Jurkat, Clone E6-1 (cell line): ENCODE measurements around the gene CRISPLD2. TPM values are rescaled to one million over a fixed set of nuclear protein-coding genes. Genes with fewer than 3 reads are reported as not detected.
A peak's percentile ranks its signal among the peaks of the same experiment; 100 is the strongest.

ENCODE experiments used
- DNase-seq: peaks from one replicate; pipeline ENCODE4 v3.0.0-alpha.2; 2011; ENCODE audit warnings: low read depth, low spot score
- H3K4me3 ChIP-seq: 2 replicates; pipeline ENCODE4 v1.5.1; 2011; ENCODE audit warnings: mild to moderate bottlenecking, low read length, control low read depth, moderate library complexity
- polyA plus RNA-seq: library from polyadenylated mRNA; unstranded; fragments of >200 nt; gene quantifications from one replicate; pipeline ENCODE4 v1.2.1, GENCODE V29; 2012; ENCODE audit warnings: missing spikeins; ENCODE audit not compliant: insufficient read length, insufficient read depth

CRISPLD2 gene, protein sequence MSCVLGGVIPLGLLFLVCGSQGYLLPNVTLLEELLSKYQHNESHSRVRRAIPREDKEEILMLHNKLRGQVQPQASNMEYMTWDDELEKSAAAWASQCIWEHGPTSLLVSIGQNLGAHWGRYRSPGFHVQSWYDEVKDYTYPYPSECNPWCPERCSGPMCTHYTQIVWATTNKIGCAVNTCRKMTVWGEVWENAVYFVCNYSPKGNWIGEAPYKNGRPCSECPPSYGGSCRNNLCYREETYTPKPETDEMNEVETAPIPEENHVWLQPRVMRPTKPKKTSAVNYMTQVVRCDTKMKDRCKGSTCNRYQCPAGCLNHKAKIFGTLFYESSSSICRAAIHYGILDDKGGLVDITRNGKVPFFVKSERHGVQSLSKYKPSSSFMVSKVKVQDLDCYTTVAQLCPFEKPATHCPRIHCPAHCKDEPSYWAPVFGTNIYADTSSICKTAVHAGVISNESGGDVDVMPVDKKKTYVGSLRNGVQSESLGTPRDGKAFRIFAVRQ
- polyA plus RNA-seq: not detected

DNA sequence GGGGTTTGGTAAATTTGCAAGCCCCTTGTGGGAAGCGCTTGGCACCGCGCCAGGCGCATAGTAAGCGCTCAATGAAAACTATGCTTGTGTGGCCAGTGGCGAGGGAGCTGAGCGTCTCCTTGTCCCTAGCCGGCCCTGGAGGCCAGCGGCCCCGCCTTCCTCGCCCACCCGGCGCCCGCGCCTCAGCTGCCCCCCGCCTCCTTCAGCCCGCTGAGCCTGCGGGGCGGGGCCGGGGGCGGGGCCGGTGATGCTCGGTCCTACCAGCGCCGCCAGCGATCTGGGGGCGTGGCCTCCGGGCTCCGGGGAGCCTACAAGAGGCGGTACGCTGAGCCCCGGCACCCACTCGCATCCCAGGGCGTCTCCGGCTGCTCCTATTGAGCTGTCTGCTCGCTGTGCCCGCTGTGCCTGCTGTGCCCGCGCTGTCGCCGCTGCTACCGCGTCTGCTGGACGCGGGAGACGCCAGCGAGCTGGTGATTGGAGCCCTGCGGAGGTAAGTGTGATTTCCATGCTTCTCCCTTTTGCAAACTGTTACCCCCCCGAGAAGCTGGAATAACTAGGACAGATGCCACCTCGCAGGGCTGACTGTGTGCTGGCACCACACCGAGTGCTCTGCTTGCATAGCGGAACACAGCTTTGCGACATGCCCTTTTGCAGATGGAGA is at the start of gene CRISPLD2:
Gene CRISPLD2, plus strand, starts transcription at position 342 of the 661 bp plus-strand sequence. CDS start 18,511 bp downstream, outside the sequence.
- H3K4me3 ChIP-seq: peak within 1 kb of the TSS; percentile 29
- peak; percentile 75 for DNase-seq

DNA sequence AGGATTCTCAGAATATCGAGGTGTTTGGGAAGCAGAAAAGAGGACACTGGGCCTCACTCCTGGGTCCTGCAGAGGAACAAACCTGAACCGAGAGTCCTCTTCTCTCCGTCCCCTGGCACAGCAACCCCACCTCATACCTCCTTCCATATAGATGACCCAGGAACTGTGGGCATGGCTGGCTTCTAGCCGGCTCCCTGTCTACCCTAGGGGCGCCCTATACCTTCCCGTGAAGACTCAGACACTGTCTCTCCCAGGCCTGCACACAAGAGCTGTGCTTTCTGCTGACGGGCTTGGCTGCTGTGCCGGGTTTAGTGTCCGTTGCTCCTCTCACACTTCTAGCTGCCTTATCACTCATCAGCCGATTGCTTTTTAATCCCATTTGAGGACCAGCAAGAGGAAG is 46.5 kb upstream of the CRISPLD2 start:
- no peak for DNase-seq
- H3K4me3 ChIP-seq: no peak overlapping the region

DNA sequence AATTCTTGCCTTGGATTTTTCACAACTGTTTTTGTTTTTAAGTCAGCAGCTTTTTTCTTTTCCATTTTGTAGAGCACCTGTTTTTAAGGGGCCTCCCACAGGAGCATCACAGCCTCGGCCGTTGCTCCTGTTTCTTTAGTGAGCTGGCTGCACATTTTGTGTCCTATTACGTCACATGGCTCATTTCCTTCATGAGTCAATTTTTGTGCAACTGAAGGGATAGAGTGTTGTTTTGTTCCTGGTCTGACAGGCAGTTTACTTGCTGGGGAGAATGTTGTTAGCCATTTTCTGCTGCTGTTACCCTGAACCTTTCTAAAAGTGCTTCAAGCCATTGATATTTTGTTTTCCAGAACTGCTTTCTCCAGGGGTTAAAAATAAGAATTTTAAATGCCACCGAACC is 45.0 kb upstream of the CRISPLD2 start:
- DNase-seq: no peak
- no peak overlapping the region for H3K4me3 ChIP-seq

- H3K4me3 ChIP-seq: no peak overlapping the region
- no peak for DNase-seq
These were observed 44.4 kb upstream of the CRISPLD2 start for GRCh38 chr16:84775262-84775810.

DNA sequence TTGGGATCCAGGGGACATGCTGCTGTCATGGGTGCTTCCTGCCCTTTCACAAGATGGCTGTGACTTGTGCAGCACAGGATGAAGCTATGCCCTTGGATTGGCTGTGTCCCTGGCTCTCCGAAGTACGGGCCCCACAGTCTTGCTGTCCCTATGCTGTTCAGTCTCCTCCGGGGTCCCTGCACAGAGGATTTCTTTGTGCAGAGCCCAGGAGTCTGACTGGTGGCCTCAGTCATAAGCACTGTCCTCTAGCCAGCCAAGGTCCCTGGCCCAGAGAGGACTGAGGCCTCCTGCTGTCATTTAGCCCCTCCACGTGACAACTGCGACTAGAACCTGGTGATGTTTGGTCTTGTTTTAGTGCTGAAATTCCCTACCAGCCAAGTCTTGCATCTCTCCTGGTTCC is 42.4 kb upstream of the CRISPLD2 start:
- no peak for DNase-seq
- no peak overlapping the region for H3K4me3 ChIP-seq

DNA sequence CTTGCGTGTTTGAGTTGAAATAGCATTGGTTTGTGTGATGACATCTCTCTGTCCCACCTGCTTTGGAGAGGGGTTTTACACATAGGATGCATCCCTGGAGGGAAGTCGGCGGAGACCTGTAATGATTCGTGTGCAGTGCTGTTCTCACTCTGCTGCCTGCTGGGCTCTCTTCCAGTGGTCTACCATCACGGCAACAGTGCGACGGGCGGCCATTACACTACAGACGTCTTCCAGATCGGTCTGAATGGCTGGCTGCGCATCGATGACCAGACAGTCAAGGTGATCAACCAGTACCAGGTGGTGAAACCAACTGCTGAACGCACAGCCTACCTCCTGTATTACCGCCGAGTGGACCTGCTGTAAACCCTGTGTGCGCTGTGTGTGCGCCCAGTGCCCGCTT is 41.1 kb upstream of the CRISPLD2 start:
- no peak overlapping the region for H3K4me3 ChIP-seq
- no peak for DNase-seq

DNA sequence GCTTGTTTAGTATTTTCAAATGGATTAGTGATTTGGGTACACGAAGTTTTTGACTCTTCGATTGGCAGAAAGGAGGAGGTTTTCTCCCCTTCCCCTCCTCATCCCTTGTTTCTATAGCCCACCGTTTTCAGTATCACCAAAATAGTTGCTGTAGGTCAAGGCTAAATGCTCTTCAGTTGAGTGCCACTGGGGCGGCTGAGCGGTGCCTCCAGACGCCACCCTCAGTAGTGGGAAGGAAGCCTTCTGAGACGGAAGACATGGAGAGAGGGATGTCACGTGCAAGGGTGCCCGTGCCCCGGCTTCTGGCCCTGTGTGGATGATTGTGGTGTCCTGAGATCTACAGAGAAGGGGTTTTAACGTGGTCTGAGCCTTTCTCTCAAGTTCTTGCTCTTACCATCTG is 39.7 kb upstream of the CRISPLD2 start:
- no peak overlapping the region for H3K4me3 ChIP-seq
- DNase-seq: no peak

GRCh38 chr16:84780544-84781376 is 39.0 kb upstream of the CRISPLD2 start:
- DNase-seq: peak; percentile 12
- no peak overlapping the region for H3K4me3 ChIP-seq

DNA sequence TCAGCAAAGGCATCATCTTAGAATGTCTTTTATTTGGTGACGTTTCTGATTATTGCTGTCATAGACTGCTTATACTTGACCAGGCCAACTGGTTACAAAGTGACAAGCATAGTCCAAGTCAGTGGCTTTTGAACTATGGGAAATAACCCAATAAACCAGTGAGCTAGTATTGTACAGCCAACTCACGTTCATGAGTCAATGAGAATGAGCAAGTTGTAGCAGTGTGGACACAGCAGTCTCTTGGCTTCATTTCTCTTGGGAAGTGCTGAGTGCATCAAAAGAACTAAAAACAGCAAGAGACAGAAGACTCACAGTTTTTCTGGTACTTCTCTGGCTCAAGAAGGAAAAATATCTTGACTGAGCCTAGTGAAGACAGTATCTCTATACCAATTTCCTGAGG is 36.9 kb upstream of the CRISPLD2 start:
- no peak overlapping the region for H3K4me3 ChIP-seq
- DNase-seq: no peak

GRCh38 chr16:84785843-84786581 is 33.8 kb upstream of the CRISPLD2 start:
- no peak for DNase-seq
- no peak overlapping the region for H3K4me3 ChIP-seq

DNA sequence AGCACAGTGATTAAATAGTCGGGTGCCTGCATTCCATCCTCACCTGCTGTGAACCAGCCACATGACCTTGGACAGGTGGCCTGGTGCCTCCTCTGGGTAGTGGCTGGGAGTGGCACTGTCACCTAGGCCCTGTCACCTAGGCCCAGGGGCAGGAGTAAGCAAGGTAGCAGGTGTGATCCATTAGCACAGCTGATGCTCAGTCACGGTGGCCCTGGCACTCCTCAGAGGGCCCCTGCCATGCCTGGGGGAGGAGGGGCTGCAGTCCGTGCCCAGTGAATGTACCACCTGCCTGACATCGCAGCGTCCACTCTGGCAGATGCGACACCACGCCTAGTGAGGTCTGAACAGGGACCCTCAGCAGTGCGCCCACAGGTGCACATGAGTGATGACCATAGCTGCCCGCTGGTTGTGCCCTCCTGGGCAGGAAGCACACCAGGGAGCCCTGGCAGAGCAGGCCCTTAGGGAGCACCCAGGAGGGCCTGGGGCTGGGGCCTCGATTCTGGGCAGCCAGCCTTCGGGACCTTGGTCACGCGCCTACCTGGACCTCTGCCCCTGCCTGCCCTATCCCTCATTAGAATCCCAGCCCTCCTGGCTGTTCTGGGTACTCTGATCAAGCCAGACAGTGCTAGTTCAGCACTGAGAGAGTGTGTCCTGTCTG is 33.1 kb upstream of the CRISPLD2 start:
- DNase-seq: no peak
- H3K4me3 ChIP-seq: no peak overlapping the region

DNA sequence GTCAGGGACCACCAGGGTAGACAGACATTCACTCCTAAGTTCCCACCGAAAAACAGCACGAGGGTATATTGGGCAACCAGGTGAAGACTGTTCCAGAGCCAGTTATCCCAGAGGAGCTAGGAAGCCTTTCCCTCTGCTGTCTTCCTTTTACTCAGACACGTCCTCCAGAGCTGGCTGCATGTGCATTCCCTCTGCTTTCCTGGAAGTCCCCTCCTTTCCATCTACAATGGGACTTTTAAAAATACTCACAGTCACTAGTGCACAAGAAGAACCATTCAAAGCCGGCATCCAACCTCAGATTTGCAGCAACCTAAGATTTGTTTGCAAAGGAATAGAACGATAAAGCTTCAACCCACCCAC is 32.5 kb upstream of the CRISPLD2 start:
- DNase-seq: no peak
- no peak overlapping the region for H3K4me3 ChIP-seq

- H3K4me3 ChIP-seq: no peak overlapping the region
- DNase-seq: no peak
These were observed 30.8 kb upstream of the CRISPLD2 start for GRCh38 chr16:84788920-84789391.

GRCh38 chr16:84789431-84789830 is 30.4 kb upstream of the CRISPLD2 start:
- H3K4me3 ChIP-seq: no peak overlapping the region
- no peak for DNase-seq

GRCh38 chr16:84790301-84790700 is 29.5 kb upstream of the CRISPLD2 start:
- no peak overlapping the region for H3K4me3 ChIP-seq
- no peak for DNase-seq

GRCh38 chr16:84791088-84791487 is 28.7 kb upstream of the CRISPLD2 start:
- no peak for DNase-seq
- H3K4me3 ChIP-seq: no peak overlapping the region

GRCh38 chr16:84791501-84791900 is 28.3 kb upstream of the CRISPLD2 start:
- no peak for DNase-seq
- no peak overlapping the region for H3K4me3 ChIP-seq

DNA sequence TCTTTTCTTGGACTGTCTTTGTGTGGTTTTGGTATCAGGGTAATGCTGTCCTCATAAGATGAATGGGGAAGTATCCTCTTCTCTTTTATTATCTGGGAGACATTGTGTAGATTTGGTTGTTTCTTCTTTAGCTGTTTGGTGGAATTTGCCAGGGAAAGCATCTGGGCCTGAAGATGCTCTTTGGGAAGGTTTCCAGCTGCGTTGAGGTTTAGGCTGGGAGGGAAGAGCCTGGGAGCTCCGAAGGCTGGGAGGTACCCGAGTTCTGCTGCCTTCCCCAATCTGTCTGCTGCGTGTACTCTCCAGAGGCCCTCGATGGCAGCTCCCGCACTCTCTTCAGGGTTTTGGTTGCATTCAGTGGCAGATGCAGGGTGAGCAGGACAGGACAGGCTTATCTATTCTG is 25.6 kb upstream of the CRISPLD2 start:
- DNase-seq: no peak
- H3K4me3 ChIP-seq: no peak overlapping the region
